Heart left ventricle (tissue), 16 donors: ENCODE measurements around the gene CD80. TPM values are rescaled to one million over a fixed set of nuclear protein-coding genes. Genes with fewer than 3 reads are reported as not detected.
A peak's percentile ranks its signal among the peaks of the same experiment; 100 is the strongest.
"Not testable (repeated sequence)": the region's sequence is repeated elsewhere in the genome, so short reads cannot be mapped to it uniquely, and the experiment has no call there.

Source experiments
- ATAC-seq, 4 donors: fragments of 200-7000 bp; cut with Tn5 transposase; one replicate each; pipeline ENCODE4 v1.9.1; 2020 to 2022; ENCODE audit warnings: moderate library complexity in 4 of 4, mild to moderate bottlenecking in 3 of 4, moderate number of reproducible peaks in 1 of 4
- DNase-seq, 5 donors: peaks; one replicate each; pipeline ENCODE4 v3.0.0-alpha.2; 2020
- H3K27ac ChIP-seq, 12 donors: fragments of 200-600 bp; sonication (generic) in 4 of 12; one replicate each; pipeline versions ENCODE4 v1.5.0 to v1.8.0; 2016 to 2022; ENCODE audit warnings: mild to moderate bottlenecking in 2 of 12
- H3K27me3 ChIP-seq, 9 donors: fragments of 200-600 bp; sonication (generic) in 2 of 9; one replicate each; pipeline versions ENCODE4 v1.5.1 to v1.8.0; 2016 to 2022; ENCODE audit warnings: mild to moderate bottlenecking in 3 of 9
- H3K36me3 ChIP-seq, 9 donors: fragments of 200-600 bp; sonication (generic) in 2 of 9; one replicate each; pipeline versions ENCODE4 v1.5.0 to v1.8.0; 2018 to 2022; ENCODE audit warnings: mild to moderate bottlenecking in 2 of 9
- H3K4me1 ChIP-seq, 12 donors: fragments of 200-600 bp; sonication (generic) in 4 of 12; one replicate each; pipeline versions ENCODE4 v1.5.0 to v1.8.0; 2016 to 2022; ENCODE audit warnings: mild to moderate bottlenecking in 3 of 12
- H3K4me3 ChIP-seq, 12 donors: fragments of 200-600 bp; sonication (generic) in 4 of 12; one replicate each; pipeline versions ENCODE4 v1.5.0 to v1.8.0; 2017 to 2022; ENCODE audit warnings: mild to moderate bottlenecking in 9 of 12, moderate library complexity in 4 of 12
- H3K9me3 ChIP-seq, 12 donors: fragments of 200-600 bp; sonication (generic) in 4 of 12; one replicate each; pipeline versions ENCODE4 v1.5.0 to v1.8.0; 2016 to 2022; ENCODE audit warnings: mild to moderate bottlenecking in 1 of 12
- POLR2A ChIP-seq, 2 donors: fragments of 450-650 bp; IDR thresholded peaks; one replicate each; pipeline ENCODE4 v1.6.1; 2017; ENCODE audit warnings: antibody characterized with exemption in 2 of 2, mild to moderate bottlenecking in 2 of 2, moderate library complexity in 2 of 2
- WGBS, 4 donors: extraction: QIAGEN DNeasy Blood & Tissue Kit in 2 of 4; methylation state at CpG; one replicate each; pipeline versions ENCODE4 v1.1.5 to v1.1.7; 2013 to 2018; 5-methylcytosine and 5-hydroxymethylcytosine counted together
- intact Hi-C, 10 donors: fragments of 100-400 bp; cut with DNase I; formaldehyde crosslinking; loops; one replicate each; pipeline versions ENCODE4 v1.11.1 to v1.14.2; 2022
- polyA plus RNA-seq, 2 donors: library from polyadenylated mRNA; stranded (reverse); fragments of 200-250 nt; gene quantifications; one replicate each; pipeline ENCODE4 v1.2.3, GENCODE V29; 2013
- total RNA-seq, 9 donors: library from RNA; depleted of rRNA in 2 of 9; stranded (reverse); fragments of >200 nt in 2 of 9; fragmentation: NEBNext Ultra II Directional in 3 of 9; extraction: Animal tissue kit (Norgen Biotek cat#: 25700) in 3 of 9; gene quantifications; one replicate each; pipeline versions ENCODE4 v1.1.0 to v1.2.4, GENCODE V29; 2016 to 2023
- TF ChIP-seq, protein P1 (sequence below), 12 donors: fragments of 200-600 bp; sonication (generic) in 4 of 12; IDR thresholded peaks; one replicate each; pipeline versions ENCODE4 v1.5.0 to v1.8.0; 2018 to 2022; ENCODE audit warnings: antibody characterized with exemption in 12 of 12, mild to moderate bottlenecking in 5 of 12
- donor health status: ischemic (EF 13 %, LVEDD 7.1; RV severe dilation, severe dysfunction).
- donor health status: healthy with polysubstance abuse.
- donor health status: DM: no; HTN: yes; CAD: no.
- donor health status: DM: no; HTN: no; CAD: no.
- donor health status: ischemic (EF 25% LVEDD 6.9; RV normal size, moderate dysfunction).
- donor health status: ischemic (EF 25% LVEDD 5.7; RV mildly dilated, moderate dysfunction).
- donor health status: healthy.
- donor health status: DM: yes; HTN: yes; CAD: no.
- donor health status: ischemic (EF 35%, LVEDD 5.7; RV mildly dilated, moderate dysfunction).
- donor health status: nonischemic (EF 11% LVEDD 7.7; RV severe dilation, severe dysfunction).
- donor health status: DM: yes; HTN: yes; CAD: no.
- donor health status: PGD.
- donor health status: ischemic (EF 29% LVEDD 5.4; RV normal size, mild dysfunction).
- donor health status: nonischemic (EF 23%, LVEDD 6.1; RV moderate dilation, normal function).

Gene CD80
- total and polyA plus RNA-seq, 11 donors: 0.12 to 4.4 (median 0.37) TPM; not detected in 3

DNA sequence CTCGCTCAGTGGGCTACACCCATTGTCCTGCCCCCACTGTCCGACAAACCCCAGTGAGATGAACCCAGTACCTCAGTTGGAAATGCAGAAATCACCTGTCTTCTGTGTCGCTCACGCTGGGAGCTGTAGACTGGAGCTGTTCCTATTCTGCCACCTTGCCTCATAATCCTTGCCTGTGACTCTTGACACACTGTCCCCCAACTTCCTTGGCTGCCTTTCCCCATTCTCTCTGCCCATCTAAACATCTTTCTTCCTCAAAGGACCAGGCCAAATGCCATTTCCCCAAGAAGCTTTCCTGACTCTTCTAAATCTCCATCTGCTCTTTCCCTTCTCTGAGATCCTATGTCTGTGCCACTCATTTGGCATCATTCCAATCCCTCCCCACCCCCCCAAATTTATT is 9.7 kb upstream of the CD80 start:
- H3K27me3 ChIP-seq: no peaks in the 10 kb centered on the region
- H3K4me1 ChIP-seq: peaks cover 0 to 36% (median 6%) of the 10 kb centered on the region in 12 donors
- DNase-seq (no peak), ATAC-seq (no peak)
- no peaks in the 10 kb centered on the region for H3K36me3 ChIP-seq
- H3K4me3 ChIP-seq: no peak overlapping the region
- peak overlapping the region in 1 of 12 donors; percentile 86 for H3K27ac ChIP-seq
- 89 to 95% (median 92%) methylated on average over 4 of the region's 4 CpGs for WGBS, 4 donors
- peaks cover 0 to 3% (median 0%) of the 10 kb centered on the region in 12 donors for H3K9me3 ChIP-seq
- TF ChIP-seq, protein P1, sequence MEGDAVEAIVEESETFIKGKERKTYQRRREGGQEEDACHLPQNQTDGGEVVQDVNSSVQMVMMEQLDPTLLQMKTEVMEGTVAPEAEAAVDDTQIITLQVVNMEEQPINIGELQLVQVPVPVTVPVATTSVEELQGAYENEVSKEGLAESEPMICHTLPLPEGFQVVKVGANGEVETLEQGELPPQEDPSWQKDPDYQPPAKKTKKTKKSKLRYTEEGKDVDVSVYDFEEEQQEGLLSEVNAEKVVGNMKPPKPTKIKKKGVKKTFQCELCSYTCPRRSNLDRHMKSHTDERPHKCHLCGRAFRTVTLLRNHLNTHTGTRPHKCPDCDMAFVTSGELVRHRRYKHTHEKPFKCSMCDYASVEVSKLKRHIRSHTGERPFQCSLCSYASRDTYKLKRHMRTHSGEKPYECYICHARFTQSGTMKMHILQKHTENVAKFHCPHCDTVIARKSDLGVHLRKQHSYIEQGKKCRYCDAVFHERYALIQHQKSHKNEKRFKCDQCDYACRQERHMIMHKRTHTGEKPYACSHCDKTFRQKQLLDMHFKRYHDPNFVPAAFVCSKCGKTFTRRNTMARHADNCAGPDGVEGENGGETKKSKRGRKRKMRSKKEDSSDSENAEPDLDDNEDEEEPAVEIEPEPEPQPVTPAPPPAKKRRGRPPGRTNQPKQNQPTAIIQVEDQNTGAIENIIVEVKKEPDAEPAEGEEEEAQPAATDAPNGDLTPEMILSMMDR (IDR thresholded peaks at IDR 0.05): no peak
- TF ChIP-seq POLR2A (IDR thresholded peaks at IDR 0.05): no peak
- intact Hi-C loops: no loop called here

DNA sequence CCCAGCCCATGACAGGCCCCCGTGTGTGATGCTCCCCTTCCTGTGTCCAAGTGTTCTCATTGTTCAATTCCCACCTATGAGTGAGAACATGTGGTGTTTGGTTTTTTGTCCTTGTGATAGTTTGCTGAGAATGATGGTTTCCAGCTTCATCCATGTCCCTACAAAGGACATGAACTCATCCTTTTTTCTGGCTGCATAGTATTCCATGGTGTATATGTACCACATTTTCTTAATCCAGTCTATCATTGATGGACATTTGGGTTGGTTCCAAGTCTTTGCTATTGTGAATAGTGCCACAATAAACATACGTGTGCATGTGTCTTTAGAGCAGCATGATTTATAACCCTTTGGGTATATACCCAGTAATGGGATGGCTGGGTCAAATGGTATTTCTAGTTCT is 3.9 kb upstream of the CD80 start:
- intact Hi-C loops, H3K9me3 ChIP-seq, DNase-seq, H3K4me3 ChIP-seq, ATAC-seq, H3K27me3 ChIP-seq, H3K36me3 ChIP-seq, H3K27ac ChIP-seq: not testable (repeated sequence)
- WGBS, 4 donors: 77 to 91% (median 86%) methylated on average over 2 of the region's 2 CpGs
- peaks cover 0 to 20% (median 6%) of the 10 kb centered on the region in 12 donors for H3K4me1 ChIP-seq

DNA sequence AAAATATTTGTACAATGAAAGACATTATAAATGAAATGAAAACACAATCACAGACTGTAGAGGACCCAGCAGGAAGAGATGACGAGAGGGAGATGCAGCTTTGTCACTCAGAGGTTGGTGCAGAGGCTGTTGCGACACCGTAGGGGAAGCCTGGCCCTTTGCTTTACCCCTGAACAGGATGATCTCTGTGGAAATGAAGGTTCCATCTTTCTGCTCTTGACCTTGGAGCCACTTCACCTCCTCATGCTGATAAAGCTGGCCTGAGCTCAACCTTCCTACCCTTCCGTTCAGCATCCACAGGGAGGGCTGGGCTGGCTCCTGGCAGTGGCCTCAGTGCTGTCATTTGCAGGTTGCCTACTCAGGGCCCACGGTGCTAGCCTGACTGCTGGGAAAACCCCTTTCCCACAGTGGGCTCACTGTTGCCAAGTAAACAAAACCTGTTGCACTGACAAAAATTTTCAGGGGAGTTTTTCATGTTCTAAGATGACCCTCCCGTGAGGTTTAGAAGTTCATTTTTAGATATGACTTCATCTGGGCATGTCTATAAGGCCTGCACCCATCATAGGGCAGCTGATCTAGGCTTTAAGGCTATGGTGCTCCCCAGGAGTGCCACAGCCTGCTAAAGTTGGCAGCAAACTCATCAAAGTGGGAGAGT is 3.0 kb upstream of the CD80 start:
- no peaks in the 10 kb centered on the region for H3K36me3 ChIP-seq
- intact Hi-C loops: no loop called here
- H3K9me3 ChIP-seq: peaks cover 0 to 4% (median 0%) of the 10 kb centered on the region in 12 donors
- DNase-seq (peak in 2 of 5 donors; percentile 18 to 40), ATAC-seq (peak; percentile 37 to 75 (median 62))
- TF ChIP-seq, protein P1 (IDR thresholded peaks at IDR 0.05): no peak
- TF ChIP-seq POLR2A (IDR thresholded peaks at IDR 0.05): no peak
- H3K27me3 ChIP-seq: no peaks in the 10 kb centered on the region
- peaks cover 0 to 23% (median 6%) of the 10 kb centered on the region in 12 donors for H3K4me1 ChIP-seq
- H3K4me3 ChIP-seq: no peak overlapping the region
- H3K27ac ChIP-seq: peak overlapping the region in 3 of 12 donors; percentile 11 to 57 (median 16)
- 27 to 40% (median 38%) methylated on average over 6 of the region's 6 CpGs for WGBS, 4 donors

DNA sequence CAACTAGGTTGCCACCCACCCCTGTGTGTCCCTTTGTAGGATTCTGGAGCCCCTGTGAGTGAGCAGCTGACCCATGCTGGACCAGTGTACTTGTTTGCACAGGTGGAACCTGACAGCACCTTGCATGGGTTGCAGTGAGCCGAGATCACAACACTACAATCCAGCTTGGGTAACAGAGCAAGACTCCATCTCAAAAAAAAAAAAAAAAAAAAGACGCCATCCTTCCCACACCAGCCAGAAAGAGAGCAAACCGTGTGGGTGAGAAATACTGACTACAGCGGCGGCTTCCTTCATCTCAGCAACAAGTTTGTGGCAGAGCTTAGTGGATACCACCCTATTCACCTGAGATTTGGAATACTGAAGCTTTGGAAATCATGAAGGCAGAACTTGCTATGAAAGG is 746 bp upstream of the CD80 start:
- no peak overlapping the region for H3K27ac ChIP-seq
- peaks cover 0 to 4% (median 0%) of the 10 kb centered on the region in 12 donors for H3K9me3 ChIP-seq
- peaks cover 0 to 38% (median 6%) of the 10 kb centered on the region in 12 donors for H3K4me1 ChIP-seq
- WGBS, 4 donors: 77 to 95% (median 89%) methylated on average over 5 of the region's 5 CpGs
- ATAC-seq (no peak), DNase-seq (no peak)
- H3K36me3 ChIP-seq: no peaks in the 10 kb centered on the region
- TF ChIP-seq POLR2A (IDR thresholded peaks at IDR 0.05): no peak
- TF ChIP-seq, protein P1 (IDR thresholded peaks at IDR 0.05): no peak
- H3K27me3 ChIP-seq: no peaks in the 10 kb centered on the region
- intact Hi-C loops: no loop called here
- H3K4me3 ChIP-seq: no peak overlapping the region
